HFFc6 (cell line): ENCODE results near the gene CRIP1. TPM values are rescaled to one million over a fixed set of nuclear protein-coding genes. Genes with fewer than 3 reads are reported as not detected.

Experiments used
- DNase-seq: peaks from one replicate; pipeline ENCODE4 v3.0.0-alpha.2; 2018
- H3K27ac Mint-ChIP-seq: 2 replicates; pipeline ENCODE4 v1.8.0; 2020; ENCODE audit warnings: mild to moderate bottlenecking, mixed read lengths
- H3K27me3 Mint-ChIP-seq: 2 replicates; pipeline ENCODE4 v1.8.0; 2021; ENCODE audit warnings: mild to moderate bottlenecking, moderate library complexity, mixed read lengths; ENCODE audit not compliant: insufficient read depth
- H3K36me3 Mint-ChIP-seq: 2 replicates; pipeline ENCODE4 v1.8.0; 2021; ENCODE audit warnings: low read depth, mixed read lengths
- H3K4me1 Mint-ChIP-seq: 2 replicates; pipeline ENCODE4 v1.8.0; 2020; ENCODE audit warnings: low read depth, mixed read lengths
- H3K4me3 Mint-ChIP-seq: 2 replicates; pipeline ENCODE4 v1.8.0; 2020; ENCODE audit warnings: mild to moderate bottlenecking, moderate library complexity, mixed read lengths
- H3K9me3 Mint-ChIP-seq: 2 replicates; pipeline ENCODE4 v1.8.0; 2020; ENCODE audit warnings: mild to moderate bottlenecking, mixed read lengths
- long read RNA-seq: library from polyadenylated mRNA; unstranded; transcript quantifications from one replicate; pipeline ENCODE4 v2.0.0, GENCODE V29; 2019
- total RNA-seq, 6 experiments: library from RNA; stranded (reverse); fragmentation: NEBNext Ultra II Directional; extraction: Animal tissue kit (Norgen Biotek cat#: 25700); gene quantifications; 2 replicates in 1 of 6; 3 replicates in 5 of 6; pipeline ENCODE4 v1.2.3, GENCODE V29; 2021
- TF ChIP-seq, protein P1 (sequence below): fragments of 200-600 bp; sonication (generic); IDR thresholded peaks from 2 replicates; pipeline ENCODE4 v1.5.0; 2021; ENCODE audit warnings: antibody characterized with exemption, mild to moderate bottlenecking

Gene CRIP1, protein sequence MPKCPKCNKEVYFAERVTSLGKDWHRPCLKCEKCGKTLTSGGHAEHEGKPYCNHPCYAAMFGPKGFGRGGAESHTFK
- 10 to 100 TPM in 4 of 6 experiments, 1 to 10 TPM in 2; 4.8 to 55.2 (median 42.3) TPM for total RNA-seq
- long read RNA-seq, partial matches to known transcripts: 0 of 4 reads
- long read RNA-seq, other reads (novel, unspliced or antisense): 1 of 4 reads

DNA sequence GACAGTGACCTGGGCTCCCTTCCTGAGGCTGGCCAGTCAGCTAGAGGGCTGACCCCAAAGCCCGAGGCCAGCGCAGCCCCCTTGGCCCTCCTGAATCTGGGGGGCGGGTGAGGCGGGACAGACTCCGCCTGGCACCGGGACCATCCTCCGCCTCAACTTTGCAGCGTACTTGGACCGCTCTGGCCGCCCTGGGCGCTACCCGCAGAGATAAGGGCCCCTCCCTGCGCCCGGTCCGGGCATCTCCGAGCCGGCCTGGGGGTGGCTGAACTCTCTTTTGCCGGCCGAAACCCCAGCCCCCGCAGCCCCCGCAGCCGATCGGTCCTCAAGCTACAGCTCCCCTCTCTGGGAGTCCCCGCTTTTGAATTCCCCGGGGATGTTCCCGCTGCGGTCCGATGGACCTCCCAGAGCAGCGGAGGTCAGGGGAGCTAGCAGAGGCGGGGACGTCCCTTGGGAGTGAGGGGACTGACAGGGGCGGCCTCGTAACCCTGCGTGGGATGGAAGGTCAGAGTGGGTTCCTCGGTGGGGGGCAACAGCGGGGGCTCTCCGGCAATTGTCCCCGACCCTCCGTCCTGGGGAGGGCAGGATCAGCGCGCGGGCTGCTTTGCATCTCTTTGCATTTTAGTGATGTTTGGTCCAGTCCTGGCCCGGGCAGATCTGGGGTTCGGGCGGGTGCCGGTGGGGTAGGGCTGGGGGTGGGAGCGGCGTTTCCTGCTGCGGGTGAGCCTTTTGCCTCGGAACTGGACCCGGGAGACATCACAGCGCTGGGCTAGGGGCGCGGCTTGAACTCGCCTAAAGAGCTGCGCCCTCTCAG lies at the start of gene CRIP1:
Gene CRIP1, plus strand, starts transcription at position 724 of the 811 bp plus-strand sequence. CDS start 374 bp downstream, outside the sequence.
- Mint-ChIP-seq H3K36me3 (no peaks in the 10 kb centered on the region), H3K4me1 (peaks cover 23% of the 10 kb centered on the region), H3K27ac (no peak within 1 kb of the TSS; the same call in none of the 2 replicates), H3K9me3 (no peaks in the 10 kb centered on the region), H3K4me3 (peak within 1 kb of the TSS; percentile 30; the same call in 1 of the 2 replicates), H3K27me3 (peaks cover 10% of the 10 kb centered on the region)
- DNase-seq: no peak
- TF ChIP-seq, protein P1, sequence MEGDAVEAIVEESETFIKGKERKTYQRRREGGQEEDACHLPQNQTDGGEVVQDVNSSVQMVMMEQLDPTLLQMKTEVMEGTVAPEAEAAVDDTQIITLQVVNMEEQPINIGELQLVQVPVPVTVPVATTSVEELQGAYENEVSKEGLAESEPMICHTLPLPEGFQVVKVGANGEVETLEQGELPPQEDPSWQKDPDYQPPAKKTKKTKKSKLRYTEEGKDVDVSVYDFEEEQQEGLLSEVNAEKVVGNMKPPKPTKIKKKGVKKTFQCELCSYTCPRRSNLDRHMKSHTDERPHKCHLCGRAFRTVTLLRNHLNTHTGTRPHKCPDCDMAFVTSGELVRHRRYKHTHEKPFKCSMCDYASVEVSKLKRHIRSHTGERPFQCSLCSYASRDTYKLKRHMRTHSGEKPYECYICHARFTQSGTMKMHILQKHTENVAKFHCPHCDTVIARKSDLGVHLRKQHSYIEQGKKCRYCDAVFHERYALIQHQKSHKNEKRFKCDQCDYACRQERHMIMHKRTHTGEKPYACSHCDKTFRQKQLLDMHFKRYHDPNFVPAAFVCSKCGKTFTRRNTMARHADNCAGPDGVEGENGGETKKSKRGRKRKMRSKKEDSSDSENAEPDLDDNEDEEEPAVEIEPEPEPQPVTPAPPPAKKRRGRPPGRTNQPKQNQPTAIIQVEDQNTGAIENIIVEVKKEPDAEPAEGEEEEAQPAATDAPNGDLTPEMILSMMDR: no peak

DNA sequence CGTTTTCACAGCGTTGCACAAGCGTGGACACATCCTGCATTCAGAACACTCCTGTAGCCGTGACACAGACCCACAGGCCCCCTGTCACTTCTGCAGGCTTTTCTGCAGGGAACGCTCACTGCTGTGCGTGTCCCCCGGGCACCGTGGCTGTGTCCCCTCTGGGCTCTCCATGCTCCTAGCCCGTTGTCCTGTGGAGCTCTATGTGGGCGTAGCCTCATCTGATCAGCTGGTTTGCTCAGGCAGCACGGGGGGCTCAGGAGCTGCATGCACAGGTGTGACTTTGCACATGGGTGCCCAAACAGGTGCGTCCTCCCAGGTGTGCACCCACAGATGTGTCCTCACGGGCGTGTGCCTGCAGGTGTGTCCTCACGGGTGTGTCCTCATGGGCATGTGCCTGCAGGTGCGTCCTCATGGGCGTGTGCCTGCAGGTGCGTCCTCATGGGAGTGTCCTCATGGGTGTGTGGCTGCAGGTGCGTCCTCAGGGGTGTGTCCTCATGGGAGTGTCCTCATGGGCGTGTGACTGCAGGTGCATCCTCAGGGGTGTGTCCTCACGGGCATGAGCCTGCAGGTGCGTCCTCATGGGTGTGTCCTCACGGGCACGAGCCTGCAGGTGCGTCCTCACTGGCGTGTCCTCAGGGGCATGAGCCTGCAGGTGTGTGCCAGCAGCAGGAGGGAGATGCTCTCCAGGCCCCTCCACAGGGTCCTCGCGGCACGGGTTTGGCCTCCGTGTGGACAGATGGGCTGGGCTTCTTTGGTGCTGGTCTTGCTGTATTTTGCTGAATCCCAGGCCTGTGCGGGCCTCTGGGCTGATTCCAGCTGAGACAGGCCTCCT lies 49.6 kb upstream of the CRIP1 start:
- H3K36me3 Mint-ChIP-seq: no peaks in the 10 kb centered on the region
- H3K27ac Mint-ChIP-seq: no peak overlapping the region
- H3K27me3 Mint-ChIP-seq: no peaks in the 10 kb centered on the region
- no peak overlapping the region for H3K4me3 Mint-ChIP-seq
- H3K9me3 Mint-ChIP-seq: no peaks in the 10 kb centered on the region
- TF ChIP-seq, protein P1: no peak
- no peaks in the 10 kb centered on the region for H3K4me1 Mint-ChIP-seq
- no peak for DNase-seq

DNA sequence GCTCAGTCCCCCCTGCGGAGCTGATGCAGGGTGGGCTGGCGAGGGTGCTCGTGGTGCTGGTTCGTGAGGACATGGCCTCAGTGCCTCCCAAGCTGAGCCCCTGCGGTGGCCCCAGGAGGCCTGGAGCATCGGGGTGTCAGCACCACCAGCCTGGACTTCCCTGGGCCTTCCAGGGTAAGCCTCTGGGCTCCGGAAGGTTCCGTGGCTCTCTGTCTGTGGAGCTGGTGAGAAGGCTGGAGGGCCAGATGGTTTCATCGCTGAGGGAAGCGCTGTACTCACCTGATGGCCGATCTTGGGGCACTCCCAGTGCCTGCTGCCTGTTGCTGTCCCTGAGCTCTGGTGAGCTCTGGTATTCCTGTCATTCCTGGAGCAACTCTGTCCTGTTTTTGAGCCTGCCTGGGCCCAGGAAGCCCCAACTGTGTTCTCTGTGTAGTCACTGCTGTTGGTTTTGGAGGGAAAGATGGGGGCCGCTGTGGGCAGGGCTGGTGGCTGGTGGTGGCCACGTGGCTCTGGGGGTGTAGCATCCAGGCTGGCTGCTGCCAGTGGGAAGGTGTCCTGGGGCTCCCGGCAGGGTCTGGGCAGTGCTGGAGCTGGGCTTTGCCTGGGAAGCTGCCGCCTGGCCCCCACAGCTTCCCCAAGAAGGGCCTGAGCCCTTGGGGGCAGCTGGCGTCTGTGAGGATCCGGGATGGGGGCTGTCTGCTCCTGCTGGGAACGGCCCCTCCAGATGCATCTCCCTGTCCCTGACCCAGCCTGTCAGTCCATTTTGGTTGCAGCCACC lies 48.8 kb upstream of the CRIP1 start:
- Mint-ChIP-seq H3K4me3 (no peak overlapping the region), H3K36me3 (no peaks in the 10 kb centered on the region), H3K4me1 (no peaks in the 10 kb centered on the region), H3K27me3 (no peaks in the 10 kb centered on the region; the same call in 1 of the 2 replicates), H3K27ac (no peak overlapping the region), H3K9me3 (no peaks in the 10 kb centered on the region)
- DNase-seq: no peak
- TF ChIP-seq, protein P1: no peak

DNA sequence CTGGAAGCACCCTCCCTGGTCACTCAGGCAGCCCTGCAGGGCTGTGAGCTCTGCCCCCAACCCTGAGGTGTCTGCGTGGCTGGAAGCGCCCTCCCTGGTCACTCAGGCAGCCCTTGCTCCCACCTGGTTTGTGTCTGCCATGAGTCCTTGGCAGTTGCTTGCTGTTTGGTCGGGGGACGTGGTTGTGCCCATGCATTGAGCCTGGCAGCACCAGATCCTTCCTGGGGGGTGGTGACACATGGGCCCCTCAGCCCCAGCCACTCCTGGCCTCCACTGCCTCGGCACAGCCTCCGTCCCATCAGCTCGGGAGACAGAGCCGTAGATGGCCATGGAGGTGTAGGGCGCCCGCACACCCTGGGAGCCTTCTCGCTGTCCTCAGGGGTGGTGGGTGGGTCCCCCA lies 47.5 kb upstream of the CRIP1 start:
- Mint-ChIP-seq H3K27ac (no peak overlapping the region), H3K9me3 (no peaks in the 10 kb centered on the region), H3K27me3 (no peaks in the 10 kb centered on the region; the same call in 1 of the 2 replicates), H3K4me1 (no peaks in the 10 kb centered on the region), H3K4me3 (no peak overlapping the region), H3K36me3 (no peaks in the 10 kb centered on the region)
- TF ChIP-seq, protein P1: no peak
- DNase-seq: no peak
